SKM-1 treated with dmso at 0.1 percent for 144 hours (cell line): Measurements from ENCODE around the gene C4B.
"Not testable (repeated sequence)": the region's sequence is repeated elsewhere in the genome, so short reads cannot be mapped to it uniquely, and the experiment has no call there.

Experiments
- DNase-seq: peaks from one replicate; lab custom pipeline; 2025; ENCODE audit not compliant: unreplicated experiment; lab: John Stamatoyannopoulos, UW

C4B gene

GRCh38 chr6:32014547-32014946, at the start of gene C4B:
Gene C4B, plus strand, starts transcription at chr6:32014795. Its CDS starts 51 bp downstream, at chr6:32014846.
- not testable (repeated sequence) for DNase-seq

GRCh38 chr6:31965700-31966099, 48.9 kb upstream of the C4B start:
- DNase-seq: no peak

- no peak for DNase-seq
Measured at GRCh38 chr6:31966506-31966905, 48.1 kb upstream of the C4B start.

GRCh38 chr6:31966997-31967925, 47.3 kb upstream of the C4B start:
- no peak for DNase-seq

GRCh38 chr6:31967926-31968320, 46.7 kb upstream of the C4B start:
- DNase-seq: no peak

- DNase-seq: no peak
Measured at GRCh38 chr6:31968326-31968725, 46.3 kb upstream of the C4B start.

DNA sequence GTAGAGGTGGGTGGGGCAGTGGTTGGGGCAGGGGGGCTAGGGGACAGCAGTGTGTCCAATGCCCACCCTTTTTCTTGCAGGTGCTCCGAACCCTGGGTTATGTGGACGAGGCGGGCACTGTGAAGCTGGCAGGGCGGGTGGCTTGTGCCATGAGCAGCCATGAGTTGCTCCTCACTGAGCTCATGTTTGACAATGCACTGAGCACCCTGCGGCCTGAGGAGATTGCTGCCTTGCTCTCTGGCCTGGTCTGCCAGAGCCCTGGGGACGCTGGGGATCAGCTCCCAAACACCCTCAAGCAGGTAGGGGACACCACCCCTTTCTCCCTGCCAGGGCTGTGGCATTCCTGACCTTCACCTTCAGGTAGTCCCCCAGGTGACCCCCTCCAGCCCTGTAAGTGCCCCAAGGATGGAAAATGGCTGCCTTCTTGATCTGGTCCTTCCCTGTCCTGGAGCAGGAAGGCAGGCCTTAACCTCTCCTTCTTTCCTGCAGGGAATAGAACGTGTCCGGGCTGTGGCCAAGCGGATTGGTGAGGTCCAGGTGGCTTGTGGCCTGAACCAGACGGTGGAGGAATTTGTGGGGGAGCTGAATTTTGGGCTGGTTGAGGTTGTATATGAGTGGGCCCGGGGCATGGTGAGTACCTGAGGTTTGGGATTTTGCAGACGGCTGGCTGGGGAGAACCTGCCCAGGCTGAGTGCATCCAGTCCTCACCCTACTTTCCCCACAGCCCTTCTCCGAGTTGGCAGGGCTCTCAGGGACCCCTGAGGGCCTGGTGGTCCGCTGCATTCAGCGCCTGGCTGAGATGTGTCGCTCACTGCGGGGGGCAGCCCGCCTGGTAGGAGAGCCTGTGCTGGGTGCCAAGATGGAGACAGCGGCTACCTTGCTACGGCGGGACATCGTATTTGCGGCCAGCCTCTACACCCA, 45.5 kb upstream of the C4B start:
- DNase-seq: no peak

DNA sequence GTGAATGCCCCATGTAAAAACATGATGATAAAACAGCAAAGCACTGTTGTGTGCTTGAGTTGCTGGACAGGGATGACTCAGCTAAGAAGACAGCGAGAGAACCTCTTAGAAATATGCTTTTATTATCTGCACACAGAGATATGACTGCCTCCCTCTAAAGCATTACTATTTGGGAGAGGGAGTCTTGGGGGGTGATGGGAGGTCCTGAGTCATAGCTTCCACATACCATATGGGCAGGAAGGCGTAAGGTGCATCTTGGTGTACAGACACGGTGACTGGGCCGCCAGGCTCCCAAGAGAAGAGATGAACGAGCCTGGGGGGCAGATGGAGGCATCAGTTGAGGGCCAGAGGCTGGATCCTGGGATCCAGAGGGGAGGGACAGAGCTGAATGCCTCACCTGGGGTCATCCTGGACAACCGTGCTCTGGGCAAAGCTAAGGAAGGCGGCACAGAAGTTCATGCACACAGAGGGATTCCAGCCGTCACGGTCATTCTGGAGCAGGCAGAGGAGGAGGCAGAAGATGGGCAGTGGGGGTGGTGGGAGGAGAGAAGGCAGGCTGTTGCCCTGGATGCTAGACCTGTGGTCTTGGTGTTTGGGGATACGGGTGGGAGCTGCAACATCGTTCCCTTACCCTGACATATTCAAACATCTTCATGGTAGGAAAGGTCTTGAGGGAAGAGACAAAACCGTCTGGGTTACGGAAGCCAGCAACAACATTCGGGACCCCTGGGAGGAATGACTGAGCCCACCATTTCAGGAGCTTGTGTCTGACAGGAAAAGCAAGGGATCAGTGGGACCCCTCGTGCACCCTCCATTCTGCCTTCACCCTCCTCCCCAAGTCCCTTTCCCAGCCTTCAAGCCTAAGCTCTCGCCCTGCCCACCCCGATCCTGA, 44.6 kb upstream of the C4B start:
- no peak for DNase-seq

- DNase-seq: no peak
Measured at GRCh38 chr6:31970604-31971271, 43.9 kb upstream of the C4B start.

DNA sequence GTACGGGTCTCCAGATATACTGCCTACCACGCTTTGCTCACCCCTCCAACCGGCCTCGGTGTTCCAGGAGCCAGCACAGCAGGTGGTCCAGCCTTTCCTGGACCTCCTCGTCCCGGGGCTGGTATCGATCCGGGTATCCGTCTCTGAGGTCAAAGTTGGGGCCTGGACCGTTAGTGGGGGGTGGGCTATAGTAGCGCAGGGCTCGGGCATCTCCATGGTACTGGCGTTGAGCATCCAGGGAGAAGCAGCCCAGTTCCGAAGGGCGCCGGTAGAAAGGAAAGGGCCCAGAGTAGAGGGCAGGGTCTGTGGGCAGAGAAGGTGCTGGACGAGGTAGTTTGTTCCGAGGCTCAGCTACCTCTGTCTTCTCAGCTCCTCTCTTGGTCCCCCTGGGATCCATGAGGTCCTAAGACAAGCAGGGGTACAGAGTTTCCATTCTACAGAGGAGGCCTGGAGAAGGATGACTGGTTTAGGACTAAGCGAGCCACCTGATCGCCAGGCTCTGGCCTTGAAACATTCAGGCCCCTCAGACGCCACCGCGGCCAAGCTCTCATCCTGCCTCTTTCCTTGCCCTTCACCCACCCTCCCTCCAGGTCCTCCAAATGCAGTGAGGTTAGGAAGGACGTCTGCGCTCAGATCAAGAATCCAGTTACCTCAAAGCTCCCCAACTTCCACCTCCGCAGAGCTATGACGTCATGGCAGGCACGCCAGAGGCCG, 43.2 kb upstream of the C4B start:
- no peak for DNase-seq

DNA sequence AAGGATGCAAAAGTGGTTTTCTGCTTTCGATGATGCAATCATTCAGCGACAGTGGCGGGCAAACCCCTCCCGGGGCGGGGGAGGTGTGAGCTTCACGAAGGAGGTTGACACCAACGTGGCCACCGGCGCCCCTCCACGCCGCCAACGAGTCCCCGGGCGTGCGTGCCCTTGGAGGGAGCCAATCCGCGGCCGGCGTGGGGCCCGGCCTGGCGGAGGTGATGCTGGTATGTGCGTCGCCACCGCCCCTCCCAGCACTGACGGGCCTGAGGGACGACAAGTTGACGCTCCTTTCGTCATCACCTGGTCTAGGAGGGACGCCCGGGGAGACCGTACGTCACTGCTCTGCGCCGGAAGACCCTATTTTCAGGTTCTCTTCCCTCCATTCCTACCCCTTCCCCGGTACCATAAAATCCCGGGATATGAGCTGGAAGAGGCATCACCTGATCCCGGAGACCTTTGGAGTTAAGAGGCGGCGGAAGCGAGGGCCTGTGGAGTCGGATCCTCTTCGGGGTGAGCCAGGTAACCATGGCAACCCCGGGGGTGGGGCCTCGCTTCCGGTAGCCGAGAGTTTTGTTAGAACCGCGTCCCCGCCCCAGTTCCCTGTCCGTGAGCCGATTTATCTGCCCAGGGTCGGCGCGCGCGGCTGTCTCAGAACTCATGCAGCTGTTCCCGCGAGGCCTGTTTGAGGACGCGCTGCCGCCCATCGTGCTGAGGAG, 42.4 kb upstream of the C4B start, which contains the start of gene DXO:
Gene DXO, minus strand, starts transcription at position 146 of the 716 bp plus-strand sequence. CDS start 463 bp downstream, outside the sequence.
- peak; percentile 96 for DNase-seq

DNA sequence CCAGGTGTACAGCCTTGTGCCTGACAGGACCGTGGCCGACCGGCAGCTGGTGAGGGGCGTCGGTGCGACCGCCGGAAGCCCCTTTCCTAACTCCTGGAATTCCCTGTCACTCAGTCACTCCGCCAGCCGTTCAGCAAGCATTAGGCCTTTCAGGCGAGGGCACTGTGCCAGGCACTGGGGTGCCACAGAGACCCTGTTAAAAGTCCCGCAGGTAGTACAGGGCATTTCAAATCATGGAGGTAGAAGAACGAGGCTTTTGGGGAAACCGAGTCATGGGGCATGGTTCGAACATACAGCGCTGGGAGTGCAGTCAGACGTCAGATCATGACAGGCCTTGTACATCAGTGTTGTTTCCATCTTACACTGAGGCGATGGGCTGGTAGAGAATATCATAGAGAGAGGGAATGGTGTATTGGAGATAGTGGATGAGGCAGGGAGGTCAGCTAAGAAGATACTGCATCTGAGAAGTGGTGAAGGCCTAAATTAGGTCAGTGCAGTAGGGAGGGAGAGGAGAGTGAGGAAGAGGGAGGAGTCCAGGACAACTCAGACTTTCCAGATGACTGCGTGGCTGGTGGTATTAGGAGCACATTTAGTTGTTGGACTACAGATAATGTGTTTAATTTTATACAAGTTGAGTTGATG, 41.8 kb upstream of the C4B start:
- DNase-seq: no peak

DNA sequence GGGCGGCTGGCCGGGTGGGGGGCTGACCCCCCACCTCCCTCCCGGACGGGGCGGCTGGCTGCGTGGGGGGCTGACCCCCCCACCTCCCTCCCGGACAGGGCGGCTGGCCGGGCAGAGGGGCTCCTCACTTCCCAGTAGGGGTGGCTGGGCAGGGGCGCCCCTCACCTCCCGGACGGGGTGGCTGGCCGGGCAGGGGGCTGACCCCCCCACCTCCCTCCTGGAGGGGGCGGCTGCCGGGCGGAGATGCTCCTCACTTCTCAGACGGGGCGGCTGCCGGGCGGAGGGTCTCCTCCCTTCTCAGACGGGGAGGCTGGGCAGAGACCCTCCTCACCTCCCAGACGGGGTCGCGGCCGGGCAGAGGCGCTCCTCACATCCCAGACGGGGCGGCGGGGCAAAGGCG, 38.5 kb upstream of the C4B start:
- not testable (repeated sequence) for DNase-seq

DNA sequence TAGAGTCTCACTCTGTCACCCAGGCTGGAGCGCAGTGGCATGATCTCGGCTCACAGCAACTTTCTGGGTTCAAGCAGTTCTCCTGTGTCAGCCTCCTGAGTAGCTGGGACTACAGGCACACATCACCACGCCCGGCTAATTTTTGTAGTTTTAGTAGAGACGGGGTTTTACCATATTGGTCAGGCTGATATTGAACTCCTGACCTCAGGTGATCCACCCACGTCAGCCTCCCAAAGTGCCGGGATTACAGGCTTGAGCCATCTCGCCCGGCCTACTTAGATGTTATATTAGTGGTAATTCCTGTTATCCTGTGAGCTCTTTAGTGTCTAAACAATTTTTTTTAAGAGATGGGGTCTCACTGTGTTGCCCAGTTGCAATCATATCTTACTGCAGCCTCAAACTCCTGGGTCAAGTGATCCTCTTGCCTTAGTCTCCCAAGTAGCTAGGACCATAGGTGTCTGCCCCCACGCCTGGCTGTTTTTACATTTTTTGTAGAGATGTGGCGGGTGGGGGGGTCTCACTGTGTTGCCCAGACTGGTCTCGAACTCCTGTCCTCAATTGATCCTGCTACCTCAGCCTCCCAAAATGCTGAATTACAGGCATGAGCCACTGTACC, 36.7 kb upstream of the C4B start:
- DNase-seq: no peak

DNA sequence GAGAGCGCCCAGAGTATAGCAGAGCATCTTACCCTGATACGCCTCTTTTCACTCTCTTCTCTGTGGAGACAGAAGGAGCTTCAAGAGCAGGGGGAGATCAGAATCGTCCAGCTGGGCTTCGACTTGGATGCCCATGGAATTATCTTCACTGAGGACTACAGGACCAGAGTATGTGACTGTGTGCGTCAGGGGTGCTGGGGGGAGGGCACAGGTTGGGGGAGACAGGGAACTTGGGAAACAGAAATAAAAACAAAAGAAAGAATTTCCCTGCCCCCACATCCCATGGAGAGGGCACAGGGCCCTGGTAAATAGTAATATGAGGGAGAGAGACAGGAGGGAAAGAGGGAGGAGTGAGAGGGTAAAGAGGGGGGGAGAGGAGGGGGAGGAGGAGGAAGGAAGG, 35.8 kb upstream of the C4B start:
- DNase-seq: no peak

DNA sequence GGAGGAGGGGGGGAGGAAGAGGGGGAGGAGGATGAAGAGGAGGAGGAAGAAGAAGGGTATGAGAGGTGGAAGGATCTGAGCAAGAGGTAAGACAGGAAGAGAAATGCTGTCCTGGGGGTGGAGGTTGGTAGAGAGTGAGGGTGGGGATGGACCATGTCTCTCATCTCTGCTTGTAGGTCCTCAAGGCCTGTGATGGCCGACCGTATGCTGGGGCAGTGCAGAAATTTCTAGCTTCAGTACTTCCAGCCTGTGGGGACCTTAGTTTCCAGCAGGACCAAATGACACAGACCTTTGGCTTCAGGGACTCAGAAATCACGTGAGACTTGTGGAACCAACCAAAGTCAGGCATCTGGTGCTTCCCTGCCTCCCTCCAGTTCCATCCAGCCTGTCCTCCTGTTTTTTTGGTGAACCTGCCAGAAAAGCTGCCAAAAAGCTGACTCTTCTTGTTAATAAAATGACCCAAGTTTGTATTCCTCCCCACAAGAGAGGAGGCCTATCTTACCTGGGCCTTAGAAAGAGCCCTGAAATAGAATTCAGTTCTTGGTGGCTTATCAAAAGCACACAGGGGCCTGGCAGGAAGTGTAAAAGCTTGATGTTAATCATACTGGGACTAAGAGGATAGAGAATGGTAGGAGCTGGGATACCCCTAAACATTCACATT, 35.2 kb upstream of the C4B start:
- no peak for DNase-seq

GRCh38 chr6:31980195-31980876, 34.3 kb upstream of the C4B start:
- DNase-seq: not testable (repeated sequence)
